Measurements from ENCODE around the gene CACNG5.

DNA sequence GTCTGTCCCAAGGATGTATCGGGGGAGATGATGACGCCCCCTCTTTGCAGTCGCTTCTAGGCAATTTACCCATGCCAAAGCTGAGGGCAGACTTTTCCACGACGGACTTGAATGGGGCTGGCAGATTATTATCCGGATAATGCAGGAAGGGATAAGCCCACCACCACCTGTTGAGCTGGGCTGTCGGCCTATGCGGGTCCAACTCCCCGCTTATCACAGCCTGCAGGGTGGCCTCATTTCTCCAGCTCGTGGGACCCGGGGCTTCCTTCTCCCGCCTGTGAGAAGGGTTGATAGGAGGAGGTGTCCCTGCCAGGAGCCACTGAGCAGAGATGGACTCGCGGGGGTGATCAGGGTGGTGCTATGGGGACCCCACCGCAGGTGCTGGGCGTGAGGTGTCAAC, 559 bp downstream of the CACNG5 start:
- TF ChIP-seq, protein P1, sequence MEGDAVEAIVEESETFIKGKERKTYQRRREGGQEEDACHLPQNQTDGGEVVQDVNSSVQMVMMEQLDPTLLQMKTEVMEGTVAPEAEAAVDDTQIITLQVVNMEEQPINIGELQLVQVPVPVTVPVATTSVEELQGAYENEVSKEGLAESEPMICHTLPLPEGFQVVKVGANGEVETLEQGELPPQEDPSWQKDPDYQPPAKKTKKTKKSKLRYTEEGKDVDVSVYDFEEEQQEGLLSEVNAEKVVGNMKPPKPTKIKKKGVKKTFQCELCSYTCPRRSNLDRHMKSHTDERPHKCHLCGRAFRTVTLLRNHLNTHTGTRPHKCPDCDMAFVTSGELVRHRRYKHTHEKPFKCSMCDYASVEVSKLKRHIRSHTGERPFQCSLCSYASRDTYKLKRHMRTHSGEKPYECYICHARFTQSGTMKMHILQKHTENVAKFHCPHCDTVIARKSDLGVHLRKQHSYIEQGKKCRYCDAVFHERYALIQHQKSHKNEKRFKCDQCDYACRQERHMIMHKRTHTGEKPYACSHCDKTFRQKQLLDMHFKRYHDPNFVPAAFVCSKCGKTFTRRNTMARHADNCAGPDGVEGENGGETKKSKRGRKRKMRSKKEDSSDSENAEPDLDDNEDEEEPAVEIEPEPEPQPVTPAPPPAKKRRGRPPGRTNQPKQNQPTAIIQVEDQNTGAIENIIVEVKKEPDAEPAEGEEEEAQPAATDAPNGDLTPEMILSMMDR (IDR thresholded peaks at IDR 0.05): no peak
- no peak for TF ChIP-seq POLR2A (IDR thresholded peaks at IDR 0.05)
